Measurements from ENCODE around the gene CEP250. TPM values are rescaled to one million over a fixed set of nuclear protein-coding genes. Genes with fewer than 3 reads are reported as not detected.

CEP250 gene
- total and polyA plus RNA-seq, 2 of the 4 experiments (the other 2 are of a cell fraction) = 22.7 to 35.1 TPM

DNA sequence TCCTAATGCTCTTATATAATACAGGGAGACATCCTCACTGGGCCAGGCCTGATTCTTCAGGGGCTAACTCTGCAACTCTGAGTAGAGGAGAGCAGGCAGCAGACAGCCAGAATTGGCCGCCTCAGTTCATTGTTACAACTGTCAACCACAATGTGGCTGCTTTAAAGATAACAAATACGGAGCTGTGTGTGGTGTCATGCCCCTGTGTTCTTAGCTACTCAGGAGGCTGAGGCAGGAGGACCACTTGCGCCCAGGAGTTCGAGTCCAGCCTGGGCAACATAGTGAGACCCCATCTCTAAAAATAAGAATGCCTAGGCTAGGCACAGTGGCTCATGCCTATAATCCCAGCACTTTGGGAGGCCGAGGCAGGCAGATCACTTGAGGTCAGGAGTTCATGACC, 34.3 kb downstream of the CEP250 start:
- H3K79me1 ChIP-seq (ENCODE audit: low read depth in 1 of 2, low read length in 2 of 2) = peaks cover 0 to 3% of the 10 kb centered on the region in 2 experiments; a peak in 2 of 4 replicates
- H3K4me3 ChIP-seq (ENCODE audit: insufficient read depth, low read depth, low read length) = no peak overlapping the region
- H4K8ac ChIP-seq (ENCODE audit: low read depth in 2 of 2, low read length in 2 of 2) = no peak overlapping the region
- no peak overlapping the region for H4K91ac ChIP-seq (ENCODE audit: insufficient read depth, low read depth, low read length)
- no peak overlapping the region for H4K5ac ChIP-seq (ENCODE audit: low read depth, low read length)
- CTCF ChIA-PET = no interaction called here
- H2BK5ac ChIP-seq (ENCODE audit: low read depth, low read length, poor library complexity, severe bottlenecking) = no peak overlapping the region
- DNase-seq = no peak
- TF ChIP-seq CTCF (conservative IDR thresholded peaks at IDR 0.05; ENCODE audit: low read depth, low read length) = no peak
- no peak for TF ChIP-seq CHD1 (IDR thresholded peaks at IDR 0.05; ENCODE audit: low read depth, low read length)
- TF ChIP-seq RAD21 (IDR thresholded peaks at IDR 0.05; ENCODE audit: low read length) = no peak
- no peak for TF ChIP-seq SMC3 (IDR thresholded peaks at IDR 0.05; ENCODE audit: low read depth, low read length)
- TF ChIP-seq CEBPB (IDR thresholded peaks at IDR 0.05; ENCODE audit: low read depth, low read length) = no peak
- no peak for TF ChIP-seq RFX5 (IDR thresholded peaks at IDR 0.05; ENCODE audit: low read depth, low read length)
- no peak for TF ChIP-seq RCOR1 (IDR thresholded peaks at IDR 0.05; ENCODE audit: insufficient replicate concordance, low read length)
- no peak for TF ChIP-seq MAFK (IDR thresholded peaks at IDR 0.05; ENCODE audit: low read depth, low read length)
- no peak for TF ChIP-seq MXI1 (IDR thresholded peaks at IDR 0.05; ENCODE audit: borderline replicate concordance, low read depth, low read length)
- TF ChIP-seq BHLHE40 (IDR thresholded peaks at IDR 0.05; ENCODE audit: low read depth, low read length) = no peak
- no peaks in the 10 kb centered on the region for H3K4me1 ChIP-seq (ENCODE audit: control insufficient read depth, insufficient read depth, low read length)
- H2AK9ac ChIP-seq (replicated peaks; ENCODE audit: low read depth, low read length, poor library complexity) = no peak overlapping the region
- no peak overlapping the region for H3K4ac ChIP-seq (ENCODE audit: low read depth, low read length)
- dilution Hi-C loops (cut with HindIII; ENCODE audit: low sequenced_read_pairs, unreplicated experiment) (no loop called here), in situ Hi-C loops (cut with MboI; ENCODE audit: low sequenced_read_pairs) (no loop called here), intact Hi-C loops (cut with micrococcal nuclease) (no loop called here)
- H3K9me3 ChIP-seq (ENCODE audit: control insufficient read depth, insufficient read depth, low read length) = no peaks in the 10 kb centered on the region
- no peaks in the 10 kb centered on the region for H4K20me1 ChIP-seq (ENCODE audit: insufficient read depth, low read length)
- H3K9ac ChIP-seq (ENCODE audit: low read depth, low read length) = no peak overlapping the region
- no peak overlapping the region for H2AK5ac ChIP-seq (ENCODE audit: low read depth, low read length)
- H3K14ac ChIP-seq (replicated peaks; ENCODE audit: low read depth, low read length) = no peak overlapping the region
- 80% methylated on average over 1 of the region's 5 CpGs; no CpG with 5 or more reads in 1 of the 2 experiments for WGBS, 2 experiments (ENCODE audit: extremely low coverage in 2 of 2, insufficient read length in 1 of 2)
- H3K18ac ChIP-seq (ENCODE audit: low read depth, low read length) = no peak overlapping the region
- no peak overlapping the region for H3K4me2 ChIP-seq (ENCODE audit: low read depth, low read length)
- no peaks in the 10 kb centered on the region for H3K27me3 ChIP-seq (ENCODE audit: control insufficient read depth, insufficient read depth, low read length)
- no peak overlapping the region for H3K27ac ChIP-seq (ENCODE audit: insufficient read depth, low read length)
- no peaks in the 10 kb centered on the region for H3K9me1 ChIP-seq (ENCODE audit: insufficient read depth, low read length)
- H2BK15ac ChIP-seq (ENCODE audit: low read depth, low read length) = no peak overlapping the region
- POLR2A ChIA-PET (ENCODE audit: unreplicated experiment) = no interaction called here
- peaks cover 46% of the 10 kb centered on the region for H3K36me3 ChIP-seq (ENCODE audit: control insufficient read depth, insufficient read depth, low read length)
- BruUV-seq (replicated peaks) = no TSS peak
- no peak overlapping the region for H3K56ac ChIP-seq (ENCODE audit: extremely low read depth, insufficient read depth, low read length)
- no peak overlapping the region for H2BK120ac ChIP-seq (ENCODE audit: low read depth, low read length)
- no peak overlapping the region for H3K23ac ChIP-seq (ENCODE audit: low read depth, low read length)
- H2AFZ ChIP-seq (replicated peaks; ENCODE audit: low read length, poor library complexity) = no peak overlapping the region
- no peak overlapping the region for H2BK20ac ChIP-seq (ENCODE audit: low read depth, low read length)
- no peak for ATAC-seq (ENCODE audit: low read depth)
